ENCODE data around the gene SSH2. TPM values are rescaled to one million over a fixed set of nuclear protein-coding genes. Genes with fewer than 3 reads are reported as not detected.

The SSH2 gene
- total RNA-seq, 2 experiments from 2014 or later = 37.5 to 43.5 TPM

DNA sequence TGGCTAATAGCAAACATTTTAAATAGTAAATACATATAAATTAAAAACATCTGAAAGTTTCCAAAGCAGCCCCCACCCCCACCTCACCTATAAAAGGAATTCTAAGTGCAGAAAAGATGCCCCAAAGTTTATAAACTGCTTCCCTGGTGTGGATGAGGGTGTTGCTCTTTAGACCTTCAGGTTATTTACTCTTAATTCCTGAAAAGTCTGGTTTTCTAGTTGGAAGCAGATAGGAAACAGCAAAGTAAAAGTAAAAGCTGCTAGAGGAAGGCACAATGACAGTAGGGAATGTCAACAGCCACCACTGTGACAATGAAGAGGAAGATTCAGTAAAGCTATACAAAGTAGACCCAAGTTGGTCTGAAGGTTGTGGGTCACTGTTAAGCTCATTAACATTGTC lies 37.8 kb downstream of the SSH2 start:
- DNase-seq (no peak), ATAC-seq (no peak)
- ChIA-PET POLR2A (interaction anchor here (0.8 kb wide), 1 partner anchor 505 kb away, joined by 3 read pairs; no protein-coding TSS in a partner anchor), CTCF (interaction anchor here (2.2 kb wide), 1 partner anchor 39 kb away, joined by 18 read pairs; the partner anchor contains the start of gene SSH2)
- no peaks in the 10 kb centered on the region for H3K27me3 Mint-ChIP-seq
- H3K27ac Mint-ChIP-seq = no peak overlapping the region
- peaks cover 15% of the 10 kb centered on the region for H3K36me3 Mint-ChIP-seq (ENCODE audit: low read depth)
- peaks cover 3% of the 10 kb centered on the region for H3K9me3 Mint-ChIP-seq
- intact Hi-C loops (cut with micrococcal nuclease) = no loop called here
- peaks cover 14% of the 10 kb centered on the region for H3K4me1 Mint-ChIP-seq (ENCODE audit: low read depth)
- no peak overlapping the region for H3K4me3 Mint-ChIP-seq
- TF ChIP-seq, protein P1, sequence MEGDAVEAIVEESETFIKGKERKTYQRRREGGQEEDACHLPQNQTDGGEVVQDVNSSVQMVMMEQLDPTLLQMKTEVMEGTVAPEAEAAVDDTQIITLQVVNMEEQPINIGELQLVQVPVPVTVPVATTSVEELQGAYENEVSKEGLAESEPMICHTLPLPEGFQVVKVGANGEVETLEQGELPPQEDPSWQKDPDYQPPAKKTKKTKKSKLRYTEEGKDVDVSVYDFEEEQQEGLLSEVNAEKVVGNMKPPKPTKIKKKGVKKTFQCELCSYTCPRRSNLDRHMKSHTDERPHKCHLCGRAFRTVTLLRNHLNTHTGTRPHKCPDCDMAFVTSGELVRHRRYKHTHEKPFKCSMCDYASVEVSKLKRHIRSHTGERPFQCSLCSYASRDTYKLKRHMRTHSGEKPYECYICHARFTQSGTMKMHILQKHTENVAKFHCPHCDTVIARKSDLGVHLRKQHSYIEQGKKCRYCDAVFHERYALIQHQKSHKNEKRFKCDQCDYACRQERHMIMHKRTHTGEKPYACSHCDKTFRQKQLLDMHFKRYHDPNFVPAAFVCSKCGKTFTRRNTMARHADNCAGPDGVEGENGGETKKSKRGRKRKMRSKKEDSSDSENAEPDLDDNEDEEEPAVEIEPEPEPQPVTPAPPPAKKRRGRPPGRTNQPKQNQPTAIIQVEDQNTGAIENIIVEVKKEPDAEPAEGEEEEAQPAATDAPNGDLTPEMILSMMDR (IDR thresholded peaks at IDR 0.05) = no peak

DNA sequence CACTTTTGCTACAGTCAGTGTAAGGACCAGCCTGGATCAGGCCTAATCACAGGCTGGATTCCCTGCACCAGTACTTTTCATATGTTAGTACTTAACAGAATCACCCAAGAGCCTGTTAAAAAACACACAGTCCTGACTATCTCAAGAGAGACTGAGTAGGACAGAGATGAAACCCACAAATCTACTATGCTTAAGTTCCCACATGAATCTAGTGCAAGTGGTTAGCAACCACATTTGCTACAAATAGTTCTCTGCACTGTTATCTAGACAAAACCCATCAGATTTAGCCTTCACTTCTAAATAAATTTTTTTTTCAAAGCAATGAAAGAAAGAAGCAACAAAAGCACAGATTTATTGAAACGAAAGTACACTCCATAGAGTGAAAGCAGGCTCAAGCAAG lies 38.9 kb downstream of the SSH2 start:
- no peak overlapping the region for H3K4me3 Mint-ChIP-seq
- H3K4me1 Mint-ChIP-seq (ENCODE audit: low read depth) = peaks cover 14% of the 10 kb centered on the region
- ATAC-seq (no peak), DNase-seq (no peak)
- POLR2A ChIA-PET = interaction anchor here (0.6 kb wide), 1 partner anchor 322 kb away, joined by 3 read pairs; no protein-coding TSS in a partner anchor
- H3K27me3 Mint-ChIP-seq = no peaks in the 10 kb centered on the region
- TF ChIP-seq, protein P1 (IDR thresholded peaks at IDR 0.05) = no peak
- CTCF ChIA-PET = interaction anchor here (0.7 to 2.2 kb wide), 2 partner anchors 40 to 106 kb away, joined by 4 to 18 read pairs; partner anchors contain the start of gene SSH2
- no peak overlapping the region for H3K27ac Mint-ChIP-seq
- intact Hi-C loops (cut with micrococcal nuclease) = no loop called here
- peaks cover 13% of the 10 kb centered on the region for H3K36me3 Mint-ChIP-seq (ENCODE audit: low read depth)
- H3K9me3 Mint-ChIP-seq = peaks cover 3% of the 10 kb centered on the region

DNA sequence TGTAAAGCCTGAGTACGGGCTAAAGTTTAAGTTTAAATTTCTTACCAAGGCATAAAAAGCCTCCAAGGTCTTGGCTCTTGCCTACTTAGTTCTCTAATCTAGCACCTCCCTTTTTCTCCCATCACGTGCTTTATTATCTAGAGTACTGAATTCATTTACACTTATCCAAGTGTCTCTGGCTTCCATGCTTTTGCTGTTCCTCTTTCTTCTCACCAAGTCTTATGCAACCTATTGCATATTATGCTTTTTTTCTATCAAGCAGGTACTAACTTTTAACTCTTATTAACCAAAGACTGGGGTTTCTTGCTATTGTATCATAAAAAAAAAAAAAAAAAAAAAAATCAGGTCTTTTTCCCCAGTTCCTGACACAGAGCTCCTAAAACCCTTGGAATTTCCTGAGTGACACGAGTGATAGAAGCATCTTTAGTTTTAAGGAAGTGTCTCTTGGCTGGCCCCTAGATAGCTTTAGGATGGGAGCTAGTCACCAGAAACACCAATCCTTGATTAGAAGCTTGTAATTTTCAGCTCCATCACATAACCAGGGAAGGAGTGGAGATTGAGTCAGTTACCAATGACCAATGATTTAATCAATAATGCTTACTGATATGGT lies 44.9 kb downstream of the SSH2 start:
- POLR2A ChIA-PET = no interaction called here
- CTCF ChIA-PET = interaction anchor here (1.1 kb wide), 1 partner anchor 208 kb away, joined by 4 read pairs; no protein-coding TSS in a partner anchor
- intact Hi-C loops (cut with micrococcal nuclease) = no loop called here

DNA sequence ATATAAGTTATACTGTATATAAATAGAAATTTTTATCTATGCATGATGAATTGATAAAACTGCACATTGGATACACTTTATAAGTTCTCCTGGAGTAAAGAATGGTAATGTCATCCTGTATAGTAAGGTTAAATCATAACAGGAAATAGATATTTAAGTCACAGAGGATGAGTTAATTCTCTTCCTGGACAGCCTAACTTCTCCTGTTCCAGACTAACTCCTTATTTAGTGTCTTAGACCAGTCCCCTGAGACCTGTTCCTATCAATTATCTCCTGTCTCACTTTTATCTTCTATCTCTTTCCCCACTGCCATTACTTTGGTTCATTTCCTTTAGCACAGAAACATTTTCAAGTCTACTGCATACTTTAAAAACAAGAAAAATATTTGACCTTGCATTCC lies 46.5 kb downstream of the SSH2 start:
- POLR2A ChIA-PET = no interaction called here
- H3K9me3 Mint-ChIP-seq = no peaks in the 10 kb centered on the region
- peak overlapping the region; percentile 35 for H3K27ac Mint-ChIP-seq
- CTCF ChIA-PET = no interaction called here
- TF ChIP-seq, protein P1 (IDR thresholded peaks at IDR 0.05) = no peak
- no peak for DNase-seq
- peaks cover 17% of the 10 kb centered on the region for H3K4me1 Mint-ChIP-seq (ENCODE audit: low read depth)
- no peak for ATAC-seq
- no peaks in the 10 kb centered on the region for H3K36me3 Mint-ChIP-seq (ENCODE audit: low read depth)
- intact Hi-C loops (cut with micrococcal nuclease) = no loop called here
- no peaks in the 10 kb centered on the region for H3K27me3 Mint-ChIP-seq
- no peak overlapping the region for H3K4me3 Mint-ChIP-seq

More for the DNA sequence above, 44.9 kb downstream of the SSH2 start:
- H3K4me3 Mint-ChIP-seq = no peak overlapping the region
- DNase-seq (no peak), ATAC-seq (no peak)
- H3K27me3 Mint-ChIP-seq = no peaks in the 10 kb centered on the region
- TF ChIP-seq, protein P1 (IDR thresholded peaks at IDR 0.05) = no peak
- no peaks in the 10 kb centered on the region for H3K9me3 Mint-ChIP-seq
- peaks cover 17% of the 10 kb centered on the region for H3K4me1 Mint-ChIP-seq (ENCODE audit: low read depth)
- H3K27ac Mint-ChIP-seq = no peak overlapping the region
- peaks cover 1% of the 10 kb centered on the region for H3K36me3 Mint-ChIP-seq (ENCODE audit: low read depth)

DNA sequence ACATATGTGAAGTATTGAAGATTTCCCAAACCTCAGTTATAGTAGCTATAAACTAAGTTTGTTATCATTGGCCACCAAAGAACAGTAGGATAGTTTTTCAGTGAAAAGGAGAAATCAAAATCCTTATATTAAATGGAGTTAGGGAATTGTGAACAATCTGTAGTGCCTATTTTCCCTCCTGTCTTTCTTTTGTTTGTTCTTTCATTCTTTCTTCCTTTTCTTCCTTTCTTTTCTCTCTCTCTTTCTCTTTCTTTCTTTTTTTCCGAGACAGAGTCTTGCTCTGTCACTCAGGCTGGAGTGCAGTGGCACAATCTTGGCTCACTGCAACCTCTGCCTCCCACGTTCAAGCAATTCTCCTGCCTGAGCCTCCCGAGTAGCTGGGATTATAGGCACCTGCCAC lies 48.8 kb downstream of the SSH2 start:
- intact Hi-C loops (cut with micrococcal nuclease) = no loop called here
- no peak overlapping the region for H3K4me3 Mint-ChIP-seq
- H3K36me3 Mint-ChIP-seq (ENCODE audit: low read depth) = peaks cover 3% of the 10 kb centered on the region
- ATAC-seq (no peak), DNase-seq (no peak)
- H3K4me1 Mint-ChIP-seq (ENCODE audit: low read depth) = peaks cover 17% of the 10 kb centered on the region
- ChIA-PET POLR2A (no interaction called here), CTCF (no interaction called here)
- TF ChIP-seq, protein P1 (IDR thresholded peaks at IDR 0.05) = no peak
- H3K27me3 Mint-ChIP-seq = no peaks in the 10 kb centered on the region
- H3K27ac Mint-ChIP-seq = no peak overlapping the region
- no peaks in the 10 kb centered on the region for H3K9me3 Mint-ChIP-seq
